Ovary (tissue), 3 donors: ENCODE measurements around the gene SLC9A1.

Experiments
- EP300 ChIP-seq: sonication (generic); formaldehyde crosslinking; IDR thresholded peaks from one replicate; pipeline ENCODE4 v1.6.1; 2017; ENCODE audit warnings: antibody characterized with exemption
- TF ChIP-seq, protein P1 (sequence below), 3 donors: fragments of 450-650 bp in 2 of 3; fragments of 200-600 bp in 1 of 3; IDR thresholded peaks; one replicate each; pipeline versions ENCODE4 v1.5.1 to v1.8.0; 2016 to 2022; ENCODE audit warnings: antibody characterized with exemption in 3 of 3, mild to moderate bottlenecking in 1 of 3
- donor health status: DM: no; HTN: no; CAD: no.

GRCh38 chr1:27076803-27077202 is 78.1 kb downstream of the SLC9A1 start:
- TF ChIP-seq EP300 = no peak
- TF ChIP-seq, protein P1, sequence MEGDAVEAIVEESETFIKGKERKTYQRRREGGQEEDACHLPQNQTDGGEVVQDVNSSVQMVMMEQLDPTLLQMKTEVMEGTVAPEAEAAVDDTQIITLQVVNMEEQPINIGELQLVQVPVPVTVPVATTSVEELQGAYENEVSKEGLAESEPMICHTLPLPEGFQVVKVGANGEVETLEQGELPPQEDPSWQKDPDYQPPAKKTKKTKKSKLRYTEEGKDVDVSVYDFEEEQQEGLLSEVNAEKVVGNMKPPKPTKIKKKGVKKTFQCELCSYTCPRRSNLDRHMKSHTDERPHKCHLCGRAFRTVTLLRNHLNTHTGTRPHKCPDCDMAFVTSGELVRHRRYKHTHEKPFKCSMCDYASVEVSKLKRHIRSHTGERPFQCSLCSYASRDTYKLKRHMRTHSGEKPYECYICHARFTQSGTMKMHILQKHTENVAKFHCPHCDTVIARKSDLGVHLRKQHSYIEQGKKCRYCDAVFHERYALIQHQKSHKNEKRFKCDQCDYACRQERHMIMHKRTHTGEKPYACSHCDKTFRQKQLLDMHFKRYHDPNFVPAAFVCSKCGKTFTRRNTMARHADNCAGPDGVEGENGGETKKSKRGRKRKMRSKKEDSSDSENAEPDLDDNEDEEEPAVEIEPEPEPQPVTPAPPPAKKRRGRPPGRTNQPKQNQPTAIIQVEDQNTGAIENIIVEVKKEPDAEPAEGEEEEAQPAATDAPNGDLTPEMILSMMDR (IDR thresholded peaks at IDR 0.05) = no peak
